G401 (cell line): ENCODE results near the gene CWC22. TPM values are rescaled to one million over a fixed set of nuclear protein-coding genes. Genes with fewer than 3 reads are reported as not detected.
A peak's percentile ranks its signal among the peaks of the same experiment; 100 is the strongest.

ENCODE experiments used
- DNase-seq: peaks from one replicate; pipeline ENCODE4 v3.0.0-alpha.2; 2015; ENCODE audit warnings: low spot score
- in situ Hi-C: cut with HindIII; loops from 2 replicates; pipeline ENCODE4 v1.10.0; 2016; ENCODE audit warnings: low sequenced_read_pairs, mixed read lengths
- total RNA-seq: library from RNA; depleted of rRNA; stranded (reverse); fragments of >200 nt; shearing (Covaris generic); gene quantifications from 2 replicates; pipeline ENCODE4 v1.2.3, GENCODE V29; 2014; rRNA removed

The CWC22 gene
- total RNA-seq, 1 experiment from 2014 or later, result 13.2 TPM

- in situ Hi-C loops, result no loop called here
- no peak for DNase-seq
Observed at GRCh38 chr2:179915395-179915992, 91.6 kb downstream of the CWC22 start.

- DNase-seq, result no peak
- in situ Hi-C loops, result no loop called here
Observed at GRCh38 chr2:179913809-179914208, 93.3 kb downstream of the CWC22 start.

DNA sequence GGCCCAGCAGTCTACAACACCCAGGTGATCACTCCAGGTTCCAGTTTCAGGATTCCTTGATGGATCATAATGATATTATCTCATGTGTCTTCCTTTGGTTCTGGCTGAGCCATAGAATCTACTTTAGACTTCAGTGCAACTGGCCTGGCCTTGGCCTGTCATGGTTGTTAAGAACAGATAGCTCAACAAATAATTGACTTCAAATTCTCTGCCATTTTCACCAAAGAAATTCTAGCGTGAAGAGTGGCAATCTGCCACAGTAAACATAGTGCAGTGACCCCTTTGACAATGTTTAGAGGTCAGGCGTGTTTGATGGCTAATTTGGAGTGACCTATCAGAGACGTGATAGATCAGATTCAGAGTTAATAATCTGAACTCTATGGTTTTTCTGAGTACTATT, 95.5 kb downstream of the CWC22 start:
- in situ Hi-C loops, result no loop called here
- DNase-seq, result no peak

DNA sequence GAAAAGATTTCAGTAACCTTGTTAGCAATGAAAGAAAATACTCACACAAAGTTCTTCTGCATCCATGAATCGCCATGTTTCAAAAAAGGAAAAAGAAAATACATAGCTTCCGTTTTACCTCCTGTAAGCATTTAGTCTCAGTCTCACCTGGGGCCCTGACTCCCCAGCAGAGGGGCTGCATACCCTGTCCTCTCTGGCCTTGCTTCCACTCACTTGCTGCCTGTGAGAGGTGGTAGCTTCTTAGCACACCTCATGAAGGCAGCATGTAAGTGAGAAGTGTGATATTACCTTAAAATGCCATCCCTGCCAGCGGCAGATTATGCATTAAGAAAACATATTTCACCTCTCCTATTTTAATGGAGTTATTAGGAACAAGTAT, 96.4 kb downstream of the CWC22 start:
- no peak for DNase-seq

GRCh38 chr2:179909845-179910734, 97.0 kb downstream of the CWC22 start:
- in situ Hi-C loops, result no loop called here
- no peak for DNase-seq

More for the DNA sequence above, 96.4 kb downstream of the CWC22 start:
- in situ Hi-C loops, result no loop called here

- in situ Hi-C loops, result no loop called here
- DNase-seq, result no peak
Observed at GRCh38 chr2:179900655-179901054, 106.4 kb downstream of the CWC22 start.

DNA sequence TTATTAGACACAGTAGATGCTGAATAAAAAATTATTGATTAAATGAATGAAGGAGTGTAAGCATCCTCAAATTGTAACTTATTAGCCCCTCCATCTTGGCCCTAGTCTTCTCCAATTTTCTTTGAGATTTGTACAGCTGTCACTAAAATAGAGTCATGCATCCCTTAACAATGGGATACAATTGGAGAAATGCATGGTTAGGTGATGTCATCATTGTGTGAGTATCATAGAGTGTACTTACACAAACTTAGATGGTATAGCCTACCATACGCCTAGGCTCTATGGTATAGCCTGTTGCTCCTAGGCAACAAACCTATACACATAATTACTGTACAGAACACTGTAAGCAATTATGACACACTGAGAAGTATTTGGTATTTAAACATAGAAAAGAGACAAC, 107.4 kb downstream of the CWC22 start:
- no peak for DNase-seq
- in situ Hi-C loops, result no loop called here

DNA sequence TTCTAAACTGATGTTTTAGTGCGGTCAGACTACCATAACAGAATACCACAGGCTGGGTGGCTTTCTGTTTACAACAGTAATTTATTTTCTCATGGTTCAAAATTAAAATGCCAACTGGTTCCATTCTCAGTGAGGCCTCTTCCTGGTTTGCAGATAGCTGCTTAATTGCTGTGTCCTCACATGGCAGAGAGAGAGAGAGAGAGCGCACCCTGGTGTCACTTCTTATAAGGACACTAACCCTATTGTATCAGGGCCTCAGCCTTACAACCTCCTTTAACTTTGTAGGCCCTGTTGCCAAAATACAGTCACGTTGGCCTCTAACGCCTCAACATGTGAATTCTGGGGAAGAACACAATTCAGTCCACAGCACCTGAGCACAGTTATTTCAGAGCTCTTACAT, 108.2 kb downstream of the CWC22 start:
- peak; percentile 19 for DNase-seq
- in situ Hi-C loops, result no loop called here

Other genes starting within 250 kb of the CWC22 start
- gene ZNF385B, start 145.7 kb downstream of the CWC22 start, total RNA-seq, result not detected in 2 replicates